Right lobe of liver (tissue), 6 donors: ENCODE data around the gene PPP1R14C. TPM values are rescaled to one million over a fixed set of nuclear protein-coding genes. Genes with fewer than 3 reads are reported as not detected.

Experiments
- ATAC-seq, 4 donors: fragments of 200-7000 bp; cut with Tn5 transposase; one replicate each; pipeline ENCODE4 v1.9.1; 2020; ENCODE audit warnings: mild to moderate bottlenecking in 4 of 4, moderate library complexity in 4 of 4
- DNase-seq, 3 donors: peaks; one replicate each; pipeline ENCODE4 v3.0.0-alpha.2; 2020
- H3K27ac ChIP-seq, 3 donors: fragments of 200-600 bp; one replicate each; pipeline ENCODE4 v1.8.0; 2022
- H3K27me3 ChIP-seq, 2 donors: fragments of 200-600 bp; one replicate each; pipeline ENCODE4 v1.8.0; 2022
- H3K36me3 ChIP-seq, 4 donors: fragments of 200-600 bp; sonication (generic) in 1 of 4; one replicate each; pipeline versions ENCODE4 v1.5.1 to v1.8.0; 2017 to 2022; ENCODE audit warnings: control low read depth in 1 of 4
- H3K4me1 ChIP-seq, 4 donors: fragments of 200-600 bp; sonication (generic) in 1 of 4; one replicate each; pipeline versions ENCODE4 v1.5.1 to v1.8.0; 2017 to 2022; ENCODE audit warnings: control low read depth in 1 of 4
- H3K4me3 ChIP-seq, 3 donors: fragments of 200-600 bp; one replicate each; pipeline ENCODE4 v1.8.0; 2022
- H3K9me3 ChIP-seq, 4 donors: fragments of 200-600 bp; sonication (generic) in 1 of 4; one replicate each; pipeline versions ENCODE4 v1.5.1 to v1.8.0; 2017 to 2022; ENCODE audit warnings: control low read depth in 1 of 4
- POLR2A ChIP-seq: fragments of 450-650 bp; IDR thresholded peaks from one replicate; pipeline ENCODE4 v1.6.1; 2017; ENCODE audit warnings: antibody characterized with exemption, mild to moderate bottlenecking
- WGBS: methylation state at CpG from one replicate; pipeline ENCODE4 v1.1.6; 2018; ENCODE audit warnings: low coverage, low lambda C conversion rate; ENCODE audit not compliant: insufficient coverage; ENCODE audit errors: missing lambda C conversion rate; 5-methylcytosine and 5-hydroxymethylcytosine counted together
- intact Hi-C, 2 donors: fragments of 100-400 bp; cut with DNase I; formaldehyde crosslinking; loops; one replicate each; pipeline versions ENCODE4 v1.11.2 to v1.14.1; 2022
- total RNA-seq, 6 experiments: library from RNA; depleted of rRNA in 2 of 6; stranded (reverse); fragments of >200 nt in 2 of 6; fragmentation: NEBNext Ultra II Directional in 3 of 6; extraction: Animal tissue kit (Norgen Biotek cat#: 25700) in 3 of 6; gene quantifications; one replicate each; pipeline versions ENCODE4 v1.1.0 to v1.2.4, GENCODE V29; 2016 to 2023
- TF ChIP-seq, protein P1 (sequence below), 4 donors: fragments of 200-600 bp in 3 of 4; fragments of 450-650 bp in 1 of 4; IDR thresholded peaks; one replicate each; pipeline versions ENCODE4 v1.5.1 to v1.8.0; 2016 to 2022; ENCODE audit warnings: antibody characterized with exemption in 4 of 4, mild to moderate bottlenecking in 2 of 4
- donor health status: DM: no; HTN: yes; CAD: no.
- donor health status: DM: no; HTN: no; CAD: no.
- donor health status: DM: no; HTN: no; CAD: no.
- donor health status: DM: no; HTN: yes; CAD: no.
- donor health status: DM: no; HTN: yes; CAD: no.

Gene PPP1R14C
- total RNA-seq, 6 experiments from 2014 or later = not detected

GRCh38 chr6:150201285-150201684, 58.4 kb downstream of the PPP1R14C start:
- H3K27ac ChIP-seq = no peak overlapping the region
- no peaks in the 10 kb centered on the region for H3K27me3 ChIP-seq
- no peak for DNase-seq
- H3K9me3 ChIP-seq = no peaks in the 10 kb centered on the region
- no peak for ATAC-seq
- H3K4me1 ChIP-seq = peaks cover 0 to 5% (median 0%) of the 10 kb centered on the region in 4 donors
- H3K36me3 ChIP-seq = no peaks in the 10 kb centered on the region
- TF ChIP-seq, protein P1, sequence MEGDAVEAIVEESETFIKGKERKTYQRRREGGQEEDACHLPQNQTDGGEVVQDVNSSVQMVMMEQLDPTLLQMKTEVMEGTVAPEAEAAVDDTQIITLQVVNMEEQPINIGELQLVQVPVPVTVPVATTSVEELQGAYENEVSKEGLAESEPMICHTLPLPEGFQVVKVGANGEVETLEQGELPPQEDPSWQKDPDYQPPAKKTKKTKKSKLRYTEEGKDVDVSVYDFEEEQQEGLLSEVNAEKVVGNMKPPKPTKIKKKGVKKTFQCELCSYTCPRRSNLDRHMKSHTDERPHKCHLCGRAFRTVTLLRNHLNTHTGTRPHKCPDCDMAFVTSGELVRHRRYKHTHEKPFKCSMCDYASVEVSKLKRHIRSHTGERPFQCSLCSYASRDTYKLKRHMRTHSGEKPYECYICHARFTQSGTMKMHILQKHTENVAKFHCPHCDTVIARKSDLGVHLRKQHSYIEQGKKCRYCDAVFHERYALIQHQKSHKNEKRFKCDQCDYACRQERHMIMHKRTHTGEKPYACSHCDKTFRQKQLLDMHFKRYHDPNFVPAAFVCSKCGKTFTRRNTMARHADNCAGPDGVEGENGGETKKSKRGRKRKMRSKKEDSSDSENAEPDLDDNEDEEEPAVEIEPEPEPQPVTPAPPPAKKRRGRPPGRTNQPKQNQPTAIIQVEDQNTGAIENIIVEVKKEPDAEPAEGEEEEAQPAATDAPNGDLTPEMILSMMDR (IDR thresholded peaks at IDR 0.05) = no peak
- TF ChIP-seq POLR2A = no peak
- H3K4me3 ChIP-seq = no peak overlapping the region
- WGBS = 68% methylated on average over 4 of the region's 8 CpGs
- intact Hi-C loops = no loop called here

DNA sequence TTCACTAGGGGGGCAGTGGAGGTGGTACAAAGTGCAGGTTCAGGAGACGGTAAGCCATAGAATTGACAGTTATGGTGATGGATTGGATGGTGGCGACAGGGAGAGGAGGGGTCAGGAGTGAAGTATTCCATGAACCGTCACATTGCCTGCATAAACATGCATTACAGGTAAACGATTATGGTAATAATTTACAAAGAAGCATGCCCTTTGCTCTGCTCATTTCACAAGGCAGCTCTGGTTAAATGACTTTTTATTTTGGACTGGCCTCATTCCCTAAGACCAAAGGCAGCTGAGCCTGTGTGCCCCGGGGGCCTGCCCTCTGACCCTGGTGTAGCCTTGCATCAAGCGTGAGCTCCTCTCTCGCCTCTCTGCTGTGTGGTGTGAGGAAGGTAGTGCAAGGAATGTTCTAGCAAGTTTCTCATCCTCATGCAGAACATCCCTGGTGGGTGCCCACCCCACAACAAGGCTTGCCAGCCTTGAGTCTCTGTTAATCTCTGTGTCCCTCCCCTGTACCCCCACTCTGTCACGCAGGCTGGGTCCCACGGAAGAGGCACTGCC, 59.0 kb downstream of the PPP1R14C start:
- H3K36me3 ChIP-seq = no peaks in the 10 kb centered on the region
- no peaks in the 10 kb centered on the region for H3K9me3 ChIP-seq
- H3K4me1 ChIP-seq = peaks cover 0 to 5% (median 0%) of the 10 kb centered on the region in 4 donors
- WGBS = 22% methylated on average over 7 of the region's 9 CpGs
- intact Hi-C loops = no loop called here
- TF ChIP-seq POLR2A = no peak
- TF ChIP-seq, protein P1 (IDR thresholded peaks at IDR 0.05) = no peak
- H3K27me3 ChIP-seq = no peaks in the 10 kb centered on the region
- DNase-seq = peak in 2 of 3 donors; percentile 24 to 52
- H3K27ac ChIP-seq = no peak overlapping the region
- peak; percentile 67 to 85 (median 78) for ATAC-seq
- H3K4me3 ChIP-seq = no peak overlapping the region

- no peaks in the 10 kb centered on the region for H3K27me3 ChIP-seq
- intact Hi-C loops = no loop called here
- no peaks in the 10 kb centered on the region for H3K36me3 ChIP-seq
- H3K9me3 ChIP-seq = no peaks in the 10 kb centered on the region
- no peak for DNase-seq
- 73% methylated on average over 4 of the region's 8 CpGs for WGBS
- TF ChIP-seq POLR2A = no peak
- TF ChIP-seq, protein P1 (IDR thresholded peaks at IDR 0.05) = no peak
- peak in 1 of 4 donors; percentile 58 for ATAC-seq
- peaks cover 0 to 5% (median 0%) of the 10 kb centered on the region in 4 donors for H3K4me1 ChIP-seq
- H3K27ac ChIP-seq = no peak overlapping the region
- no peak overlapping the region for H3K4me3 ChIP-seq
These were observed 59.6 kb downstream of the PPP1R14C start for GRCh38 chr6:150202404-150202803.

- DNase-seq (no peak), ATAC-seq (no peak)
- TF ChIP-seq, protein P1 (IDR thresholded peaks at IDR 0.05) = no peak
- no peak for TF ChIP-seq POLR2A
- Histone ChIP-seq H3K9me3 (no peaks in the 10 kb centered on the region), H3K27me3 (no peaks in the 10 kb centered on the region), H3K4me1 (peaks cover 0 to 5% (median 0%) of the 10 kb centered on the region in 4 donors), H3K27ac (no peak overlapping the region), H3K4me3 (no peak overlapping the region), H3K36me3 (no peaks in the 10 kb centered on the region)
- 90% methylated on average over 3 of the region's 3 CpGs for WGBS
- intact Hi-C loops = no loop called here
These were observed 60.1 kb downstream of the PPP1R14C start for GRCh38 chr6:150202934-150203333.
